Liver (tissue), 3 donors: Measurements from ENCODE around the gene ARFGAP3.
A peak's percentile ranks its signal among the peaks of the same experiment; 100 is the strongest.

ENCODE experiments used
- HNF4G ChIP-seq: IDR thresholded peaks from 2 replicates; pipeline ENCODE4 v1.6.1; 2016; ENCODE audit warnings: antibody characterized with exemption
- RAD21 ChIP-seq, 2 donors: IDR thresholded peaks; 2 replicates each; pipeline ENCODE4 v1.6.1; 2016; ENCODE audit warnings: antibody characterized with exemption in 2 of 2, mild to moderate bottlenecking in 2 of 2
- TF ChIP-seq, protein P1 (sequence below): IDR thresholded peaks from 2 replicates; pipeline ENCODE4 v1.6.1; 2016; ENCODE audit warnings: antibody characterized with exemption
- TF ChIP-seq, protein P2 (sequence below): fragments of 150-350 bp; IDR thresholded peaks from 2 replicates; pipeline ENCODE4 v1.5.1; 2017; ENCODE audit warnings: improper control_type of control experiment, low read depth, low read length; ENCODE audit not compliant: missing input control
- donor health status: healthy.
- donor health status: healthy.

DNA sequence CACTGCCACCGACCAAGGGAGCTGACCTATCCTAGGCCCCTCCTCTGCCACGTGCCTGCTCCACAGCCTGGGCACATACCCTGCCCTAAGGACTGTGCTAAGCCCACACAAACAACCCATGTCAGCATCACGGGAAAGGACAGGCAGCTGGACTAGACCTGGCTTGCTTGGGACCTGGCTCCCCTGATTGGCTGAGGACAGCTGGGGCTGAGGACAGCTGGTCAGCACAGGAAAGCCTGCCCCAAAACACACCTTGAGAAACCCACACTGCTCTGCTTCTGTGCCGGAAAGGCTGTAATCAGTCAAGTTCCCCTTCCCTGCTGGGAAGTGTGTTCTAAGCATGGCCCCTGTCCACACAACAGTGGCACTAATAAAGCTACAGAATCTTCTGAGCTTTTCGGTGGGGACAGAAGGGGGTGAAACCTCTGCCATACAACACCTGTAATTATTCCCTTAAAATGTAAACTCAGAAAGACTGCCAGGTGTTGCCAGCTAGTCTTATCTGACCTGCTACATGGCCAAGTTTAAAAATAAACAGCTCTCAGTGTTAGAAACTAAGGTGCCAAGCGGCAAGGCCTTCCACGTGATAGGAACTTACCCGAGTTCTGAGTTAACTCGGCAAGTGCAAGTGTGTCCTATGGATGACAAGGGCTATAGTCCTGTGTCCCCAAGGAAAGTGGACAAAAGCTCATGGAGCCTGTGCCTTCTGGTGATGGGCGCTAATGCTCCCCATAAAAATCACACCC lies 35.7 kb upstream of the ARFGAP3 start:
- TF ChIP-seq, protein P1, sequence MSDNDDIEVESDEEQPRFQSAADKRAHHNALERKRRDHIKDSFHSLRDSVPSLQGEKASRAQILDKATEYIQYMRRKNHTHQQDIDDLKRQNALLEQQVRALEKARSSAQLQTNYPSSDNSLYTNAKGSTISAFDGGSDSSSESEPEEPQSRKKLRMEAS: peak; percentile 71
- peak in 1 of 2 donors; percentile 40 for TF ChIP-seq RAD21 (IDR thresholded peaks at IDR 0.05)
- TF ChIP-seq, protein P2, sequence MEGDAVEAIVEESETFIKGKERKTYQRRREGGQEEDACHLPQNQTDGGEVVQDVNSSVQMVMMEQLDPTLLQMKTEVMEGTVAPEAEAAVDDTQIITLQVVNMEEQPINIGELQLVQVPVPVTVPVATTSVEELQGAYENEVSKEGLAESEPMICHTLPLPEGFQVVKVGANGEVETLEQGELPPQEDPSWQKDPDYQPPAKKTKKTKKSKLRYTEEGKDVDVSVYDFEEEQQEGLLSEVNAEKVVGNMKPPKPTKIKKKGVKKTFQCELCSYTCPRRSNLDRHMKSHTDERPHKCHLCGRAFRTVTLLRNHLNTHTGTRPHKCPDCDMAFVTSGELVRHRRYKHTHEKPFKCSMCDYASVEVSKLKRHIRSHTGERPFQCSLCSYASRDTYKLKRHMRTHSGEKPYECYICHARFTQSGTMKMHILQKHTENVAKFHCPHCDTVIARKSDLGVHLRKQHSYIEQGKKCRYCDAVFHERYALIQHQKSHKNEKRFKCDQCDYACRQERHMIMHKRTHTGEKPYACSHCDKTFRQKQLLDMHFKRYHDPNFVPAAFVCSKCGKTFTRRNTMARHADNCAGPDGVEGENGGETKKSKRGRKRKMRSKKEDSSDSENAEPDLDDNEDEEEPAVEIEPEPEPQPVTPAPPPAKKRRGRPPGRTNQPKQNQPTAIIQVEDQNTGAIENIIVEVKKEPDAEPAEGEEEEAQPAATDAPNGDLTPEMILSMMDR: no peak
- no peak for TF ChIP-seq HNF4G
